Mesendoderm (in vitro differentiated cells): ENCODE results near the gene JMJD1C.

ENCODE experiments used
- DNase-seq: peaks from one replicate; pipeline ENCODE4 v3.0.0; 2013
- H2AK5ac ChIP-seq: 2 replicates; pipeline ENCODE4 v1.6.1; 2013; ENCODE audit warnings: low read length, inconsistent platforms
- H2BK120ac ChIP-seq: 2 replicates; pipeline ENCODE4 v1.6.1; 2013; ENCODE audit warnings: low read depth, mild to moderate bottlenecking, low read length, moderate library complexity, mixed read lengths
- H2BK15ac ChIP-seq: replicated peaks from 2 replicates; pipeline ENCODE4 v1.6.1; 2013; ENCODE audit warnings: low read depth, mild to moderate bottlenecking, moderate library complexity
- H2BK5ac ChIP-seq: 2 replicates; pipeline ENCODE4 v1.6.1; 2013; ENCODE audit warnings: low read length, inconsistent platforms
- H3K18ac ChIP-seq: 2 replicates; pipeline ENCODE4 v1.6.1; 2013; ENCODE audit warnings: mild to moderate bottlenecking, low read length, mixed read lengths
- H3K23ac ChIP-seq: one replicate; pipeline ENCODE4 v1.6.1; 2013; ENCODE audit warnings: low read length
- H3K27ac ChIP-seq: 2 replicates; pipeline ENCODE4 v1.5.1; 2013; ENCODE audit warnings: low read depth, mild to moderate bottlenecking, inconsistent platforms, low read length, moderate library complexity
- H3K27me3 ChIP-seq: 2 replicates; pipeline ENCODE4 v1.6.1; 2013; ENCODE audit warnings: low read length, control low read depth, mild to moderate bottlenecking, inconsistent platforms; ENCODE audit not compliant: insufficient read depth, poor library complexity
- H3K36me3 ChIP-seq: 2 replicates; pipeline ENCODE4 v1.6.1; 2013; ENCODE audit warnings: low read length, inconsistent platforms; ENCODE audit not compliant: control insufficient read depth, insufficient read depth
- H3K4ac ChIP-seq: one replicate; pipeline ENCODE4 v1.6.1; 2013; ENCODE audit warnings: low read depth, mild to moderate bottlenecking, low read length, moderate library complexity
- H3K4me1 ChIP-seq: 2 replicates; pipeline ENCODE4 v1.6.1; 2013; ENCODE audit warnings: low read depth, low read length, inconsistent platforms; ENCODE audit not compliant: control insufficient read depth
- H3K4me2 ChIP-seq: 2 replicates; pipeline ENCODE4 v1.6.1; 2013; ENCODE audit warnings: low read length
- H3K4me3 ChIP-seq: 2 replicates; pipeline ENCODE4 v1.5.1; 2013; ENCODE audit warnings: mild to moderate bottlenecking, low read length
- H3K56ac ChIP-seq: one replicate; pipeline ENCODE4 v1.6.1; 2013; ENCODE audit warnings: low read length
- H3K79me1 ChIP-seq: 2 replicates; pipeline ENCODE4 v1.6.1; 2013; ENCODE audit warnings: low read length, inconsistent platforms
- H3K79me2 ChIP-seq: 2 replicates; pipeline ENCODE4 v1.6.1; 2013; ENCODE audit warnings: mild to moderate bottlenecking, low read length; ENCODE audit not compliant: control insufficient read depth, insufficient read depth
- H3K9ac ChIP-seq: 2 replicates; pipeline ENCODE4 v1.6.1; 2013; ENCODE audit warnings: low read length, inconsistent platforms
- H4K5ac ChIP-seq: one replicate; pipeline ENCODE4 v1.6.1; 2013; ENCODE audit warnings: low read length
- H4K8ac ChIP-seq: one replicate; pipeline ENCODE4 v1.6.1; 2013; ENCODE audit warnings: low read depth, mild to moderate bottlenecking, control low read depth, low read length, moderate library complexity
- WGBS: extraction: QIAGEN DNeasy Blood & Tissue Kit; methylation state at CpG from one replicate; pipeline ENCODE4 v1.1.7; 2013; ENCODE audit warnings: low lambda C conversion rate, missing lambda C conversion rate; ENCODE audit not compliant: insufficient coverage; ENCODE audit errors: extremely low coverage; 5-methylcytosine and 5-hydroxymethylcytosine counted together

JMJD1C gene

DNA sequence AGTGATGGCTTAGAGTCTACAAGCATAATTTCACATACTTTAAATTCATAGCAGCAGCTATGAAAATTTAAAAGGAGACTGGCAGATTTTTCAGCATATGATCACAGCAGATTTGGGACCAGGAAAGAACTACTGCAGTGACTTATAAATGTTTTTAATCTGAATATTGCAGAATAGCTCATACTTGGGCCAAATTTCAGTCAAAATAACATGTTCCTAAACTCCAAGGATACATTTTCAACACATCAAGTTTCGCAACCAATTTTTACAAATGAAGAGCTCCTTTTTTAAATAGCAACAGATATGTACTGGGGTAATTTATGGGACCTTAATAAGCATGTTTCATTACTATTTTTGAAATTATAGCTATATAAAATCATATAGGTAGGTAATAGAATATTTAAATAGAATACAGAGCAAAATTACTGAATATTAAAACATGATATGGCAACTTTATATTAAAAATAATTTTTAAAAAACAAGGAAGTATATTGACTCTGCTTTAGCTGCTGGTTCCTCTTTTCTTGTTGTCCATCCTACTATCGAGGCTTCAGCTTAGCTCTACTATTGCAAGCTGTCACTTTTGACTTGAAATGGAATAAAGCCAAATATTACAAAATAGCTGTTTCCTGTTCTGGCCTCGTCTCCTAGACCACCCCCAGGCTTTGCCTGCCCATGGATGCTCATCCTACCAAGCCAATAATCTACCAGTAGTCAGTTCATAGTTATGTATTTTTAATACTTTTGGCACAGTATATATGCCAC is 209.6 kb downstream of the JMJD1C start:
- H2BK15ac ChIP-seq, result no peak overlapping the region
- no peak overlapping the region for H2AK5ac ChIP-seq
- no peaks in the 10 kb centered on the region for H3K27me3 ChIP-seq
- no peak overlapping the region for H3K9ac ChIP-seq
- no peak overlapping the region for H2BK120ac ChIP-seq
- no peak overlapping the region for H3K56ac ChIP-seq
- H3K27ac ChIP-seq, result no peak overlapping the region
- H3K36me3 ChIP-seq, result no peaks in the 10 kb centered on the region
- no peak overlapping the region for H4K8ac ChIP-seq
- no peak overlapping the region for H3K4me3 ChIP-seq
- no peak overlapping the region for H3K18ac ChIP-seq
- no peak overlapping the region for H2BK5ac ChIP-seq
- no peak overlapping the region for H3K4me2 ChIP-seq
- H3K4ac ChIP-seq, result no peak overlapping the region
- no peak overlapping the region for H4K5ac ChIP-seq
- peaks cover 68% of the 10 kb centered on the region for H3K79me2 ChIP-seq
- H3K4me1 ChIP-seq, result no peaks in the 10 kb centered on the region
- no peaks in the 10 kb centered on the region for H3K79me1 ChIP-seq
- DNase-seq, result no peak
- H3K23ac ChIP-seq, result no peak overlapping the region
- no CpG with 5 or more reads among the region's 3 CpGs for WGBS

DNA sequence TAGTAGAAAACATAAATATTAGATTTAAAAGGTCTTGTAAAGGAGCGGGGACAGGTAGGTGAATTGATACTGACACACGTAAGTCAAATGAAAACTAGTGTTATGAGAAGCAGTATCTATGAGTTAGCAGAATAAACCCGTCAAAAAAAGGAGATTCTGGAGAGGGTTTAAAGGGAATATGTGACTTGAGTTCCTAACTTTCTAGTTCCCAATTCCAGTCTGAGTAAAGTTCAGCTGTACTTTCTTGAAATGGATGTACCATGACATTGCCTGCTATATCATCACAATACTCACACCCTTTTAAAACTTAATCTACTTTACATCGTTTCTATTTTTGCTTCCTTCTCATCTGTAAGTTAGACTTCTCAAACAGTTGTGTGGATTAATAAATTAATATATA is 210.5 kb downstream of the JMJD1C start:
- H3K4me2 ChIP-seq, result no peak overlapping the region
- no peaks in the 10 kb centered on the region for H3K36me3 ChIP-seq
- no peak overlapping the region for H3K9ac ChIP-seq
- no peak overlapping the region for H3K18ac ChIP-seq
- no peak overlapping the region for H3K4ac ChIP-seq
- no peak overlapping the region for H3K56ac ChIP-seq
- WGBS, result 100% methylated on average over 1 of the region's 4 CpGs
- no peak overlapping the region for H3K4me3 ChIP-seq
- H3K79me2 ChIP-seq, result peaks cover 71% of the 10 kb centered on the region
- H2AK5ac ChIP-seq, result no peak overlapping the region
- H2BK15ac ChIP-seq, result no peak overlapping the region
- H2BK5ac ChIP-seq, result no peak overlapping the region
- H3K4me1 ChIP-seq, result no peaks in the 10 kb centered on the region
- no peak overlapping the region for H4K8ac ChIP-seq
- H2BK120ac ChIP-seq, result no peak overlapping the region
- H3K27me3 ChIP-seq, result no peaks in the 10 kb centered on the region
- DNase-seq, result no peak
- no peak overlapping the region for H3K23ac ChIP-seq
- H3K79me1 ChIP-seq, result no peaks in the 10 kb centered on the region
- no peak overlapping the region for H4K5ac ChIP-seq
- no peak overlapping the region for H3K27ac ChIP-seq

DNA sequence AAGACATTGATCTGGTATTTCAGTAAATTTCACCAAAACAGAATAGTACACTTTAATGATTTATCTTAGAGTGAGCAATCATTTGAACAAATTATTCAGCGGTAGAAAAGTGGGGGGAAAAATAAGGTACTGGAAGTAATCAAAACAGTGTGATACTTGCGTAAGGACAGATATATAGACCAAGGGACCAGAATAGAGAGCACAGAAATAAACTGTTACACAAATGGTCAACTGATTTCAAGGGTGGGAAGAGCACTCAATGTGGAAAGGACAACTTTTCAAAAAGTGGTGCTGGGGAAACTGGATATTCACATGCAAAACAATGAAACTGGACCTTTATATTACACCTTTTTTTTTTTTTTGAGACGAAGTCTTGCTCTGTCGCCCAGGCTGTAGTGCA is 212.7 kb downstream of the JMJD1C start:
- no peak overlapping the region for H2BK5ac ChIP-seq
- H3K79me1 ChIP-seq, result no peaks in the 10 kb centered on the region
- H3K23ac ChIP-seq, result no peak overlapping the region
- H3K56ac ChIP-seq, result no peak overlapping the region
- H2AK5ac ChIP-seq, result no peak overlapping the region
- no peaks in the 10 kb centered on the region for H3K27me3 ChIP-seq
- H4K8ac ChIP-seq, result no peak overlapping the region
- no peak overlapping the region for H3K4ac ChIP-seq
- H3K18ac ChIP-seq, result no peak overlapping the region
- no peak overlapping the region for H2BK15ac ChIP-seq
- WGBS, result no CpG with 5 or more reads among the region's 4 CpGs
- H4K5ac ChIP-seq, result no peak overlapping the region
- H3K9ac ChIP-seq, result no peak overlapping the region
- H3K27ac ChIP-seq, result no peak overlapping the region
- peaks cover 70% of the 10 kb centered on the region for H3K79me2 ChIP-seq
- H3K4me1 ChIP-seq, result no peaks in the 10 kb centered on the region
- H3K36me3 ChIP-seq, result no peaks in the 10 kb centered on the region
- H3K4me2 ChIP-seq, result no peak overlapping the region
- DNase-seq, result no peak
- no peak overlapping the region for H2BK120ac ChIP-seq
- no peak overlapping the region for H3K4me3 ChIP-seq

DNA sequence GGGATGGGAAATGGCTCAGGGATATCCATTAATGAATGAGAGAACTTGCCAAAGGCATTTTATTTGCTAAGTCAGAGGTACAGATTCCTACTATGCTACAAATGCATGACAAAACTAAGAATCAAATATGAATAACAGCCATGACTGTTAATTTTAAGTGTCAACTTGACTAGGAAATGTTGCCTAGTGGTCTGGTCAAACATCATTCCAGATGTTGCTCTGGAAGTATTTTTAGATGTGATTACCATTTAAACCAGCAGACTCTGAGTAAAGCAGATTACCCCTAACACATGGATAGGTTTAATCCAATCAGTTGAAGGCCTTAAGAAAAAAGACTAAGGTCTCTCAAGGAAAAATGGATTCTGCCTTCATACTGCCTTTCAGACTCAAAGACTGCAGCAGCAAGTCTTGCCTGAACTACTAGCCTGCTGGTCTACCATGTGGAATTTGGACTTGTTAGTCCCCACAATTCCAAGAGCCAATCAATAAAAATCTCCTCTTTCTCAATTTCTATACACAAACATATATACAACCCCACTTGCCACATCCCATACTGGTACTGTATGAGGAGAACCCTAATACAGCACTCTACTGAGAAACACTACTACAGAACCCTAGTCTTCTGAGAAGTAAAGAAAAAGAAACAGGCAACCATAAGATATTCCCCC is 213.5 kb downstream of the JMJD1C start:
- no peak overlapping the region for H2BK15ac ChIP-seq
- H3K18ac ChIP-seq, result no peak overlapping the region
- no peaks in the 10 kb centered on the region for H3K36me3 ChIP-seq
- H3K27ac ChIP-seq, result no peak overlapping the region
- H4K5ac ChIP-seq, result no peak overlapping the region
- H2BK120ac ChIP-seq, result no peak overlapping the region
- H3K79me2 ChIP-seq, result peaks cover 72% of the 10 kb centered on the region
- no peak overlapping the region for H3K56ac ChIP-seq
- no peak overlapping the region for H3K4me3 ChIP-seq
- H4K8ac ChIP-seq, result no peak overlapping the region
- H2AK5ac ChIP-seq, result no peak overlapping the region
- no peak for DNase-seq
- no peaks in the 10 kb centered on the region for H3K79me1 ChIP-seq
- H3K4me2 ChIP-seq, result no peak overlapping the region
- H3K9ac ChIP-seq, result no peak overlapping the region
- H3K4me1 ChIP-seq, result no peaks in the 10 kb centered on the region
- H3K27me3 ChIP-seq, result no peaks in the 10 kb centered on the region
- no peak overlapping the region for H3K4ac ChIP-seq
- H2BK5ac ChIP-seq, result no peak overlapping the region
- no peak overlapping the region for H3K23ac ChIP-seq

DNA sequence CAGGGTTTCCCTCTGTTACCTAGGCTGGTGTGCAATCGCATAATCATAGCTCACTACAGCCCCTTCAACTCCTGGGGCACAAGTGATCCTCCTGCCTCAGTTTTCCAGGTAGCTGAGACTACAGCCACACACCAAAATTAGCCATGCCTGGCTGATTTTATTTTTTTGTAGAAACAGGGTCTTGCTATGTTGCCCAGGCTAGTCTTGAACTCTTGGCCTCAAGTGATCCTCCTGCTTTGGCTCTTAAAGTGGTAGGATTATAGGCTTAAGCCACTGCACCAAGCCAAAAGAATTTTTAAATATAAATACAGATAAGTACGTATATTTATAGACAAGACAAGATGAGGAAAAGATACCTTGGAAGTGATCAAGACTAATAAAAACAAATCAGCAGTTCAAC is 215.7 kb downstream of the JMJD1C start:
- H3K79me1 ChIP-seq, result no peaks in the 10 kb centered on the region
- H3K4me2 ChIP-seq, result no peak overlapping the region
- H3K4me1 ChIP-seq, result no peaks in the 10 kb centered on the region
- no peak overlapping the region for H3K56ac ChIP-seq
- no peaks in the 10 kb centered on the region for H3K27me3 ChIP-seq
- no peak for DNase-seq
- H3K18ac ChIP-seq, result no peak overlapping the region
- peaks cover 70% of the 10 kb centered on the region for H3K79me2 ChIP-seq
- WGBS, result no CpG with 5 or more reads among the region's 2 CpGs
- no peaks in the 10 kb centered on the region for H3K36me3 ChIP-seq
- no peak overlapping the region for H2BK5ac ChIP-seq
- H2AK5ac ChIP-seq, result no peak overlapping the region
- no peak overlapping the region for H3K4ac ChIP-seq
- no peak overlapping the region for H3K4me3 ChIP-seq
- no peak overlapping the region for H2BK15ac ChIP-seq
- H3K27ac ChIP-seq, result no peak overlapping the region
- no peak overlapping the region for H3K9ac ChIP-seq
- H4K8ac ChIP-seq, result no peak overlapping the region
- H3K23ac ChIP-seq, result no peak overlapping the region
- H2BK120ac ChIP-seq, result no peak overlapping the region
- no peak overlapping the region for H4K5ac ChIP-seq

DNA sequence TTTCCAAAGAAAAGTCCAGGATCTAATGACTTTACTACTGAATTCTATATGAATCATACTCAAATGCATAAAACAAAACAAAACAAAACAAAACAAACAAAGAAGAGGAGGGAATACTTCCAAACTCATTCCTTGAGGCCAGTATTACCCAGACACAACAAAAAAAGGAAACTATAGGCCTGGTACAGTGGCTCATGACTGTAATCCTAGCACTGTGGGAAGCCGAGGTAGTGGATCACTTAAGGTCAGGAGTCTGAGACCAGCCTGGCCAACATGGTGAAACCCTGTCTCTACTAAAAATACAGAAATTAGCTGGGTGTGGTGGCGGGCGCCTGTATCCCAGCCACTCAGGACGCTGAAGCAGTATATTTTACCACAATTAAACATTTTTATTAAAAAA is 218.0 kb downstream of the JMJD1C start:
- H3K18ac ChIP-seq, result no peak overlapping the region
- no peak overlapping the region for H3K4me3 ChIP-seq
- H3K23ac ChIP-seq, result no peak overlapping the region
- no peaks in the 10 kb centered on the region for H3K36me3 ChIP-seq
- WGBS, result no CpG with 5 or more reads among the region's 4 CpGs
- no peak overlapping the region for H2BK120ac ChIP-seq
- H3K56ac ChIP-seq, result no peak overlapping the region
- no peak overlapping the region for H3K4ac ChIP-seq
- no peak overlapping the region for H4K5ac ChIP-seq
- H2BK5ac ChIP-seq, result no peak overlapping the region
- H3K4me2 ChIP-seq, result no peak overlapping the region
- no peaks in the 10 kb centered on the region for H3K79me1 ChIP-seq
- H4K8ac ChIP-seq, result no peak overlapping the region
- no peaks in the 10 kb centered on the region for H3K27me3 ChIP-seq
- H3K4me1 ChIP-seq, result no peaks in the 10 kb centered on the region
- no peak for DNase-seq
- peaks cover 75% of the 10 kb centered on the region for H3K79me2 ChIP-seq
- H3K27ac ChIP-seq, result no peak overlapping the region
- no peak overlapping the region for H3K9ac ChIP-seq
- H2AK5ac ChIP-seq, result no peak overlapping the region
- no peak overlapping the region for H2BK15ac ChIP-seq
